DND-41 (cell line): Measurements from ENCODE around the gene SCN5A.

Source experiments
- ATAC-seq: fragments of 200-7000 bp; cut with Tn5 transposase; 3 replicates; pipeline ENCODE4 v1.9.1; 2021; ENCODE audit warnings: low read depth; ENCODE audit not compliant: insufficient read depth
- DNase-seq: peaks from one replicate; pipeline ENCODE4 v3.0.0-alpha.2; 2020
- H2AFZ ChIP-seq: 2 replicates; pipeline ENCODE4 v1.6.0; 2012; ENCODE audit warnings: low read depth, low read length
- H3K27ac ChIP-seq: 2 replicates; pipeline ENCODE4 v1.5.1; 2012; ENCODE audit warnings: low read length, inconsistent platforms
- H3K27me3 ChIP-seq: fragments of 200-600 bp; sonication (generic); 2 replicates; pipeline ENCODE4 v1.6.0; 2012; ENCODE audit warnings: low read length, mild to moderate bottlenecking, inconsistent platforms; ENCODE audit not compliant: insufficient read depth, poor library complexity
- H3K36me3 ChIP-seq: 2 replicates; pipeline ENCODE4 v1.5.1; 2012; ENCODE audit warnings: low read length, inconsistent platforms; ENCODE audit not compliant: insufficient read depth
- H3K4me1 ChIP-seq: 2 replicates; pipeline ENCODE4 v1.5.1; 2012; ENCODE audit warnings: mild to moderate bottlenecking, low read length; ENCODE audit not compliant: insufficient read depth
- H3K4me2 ChIP-seq: 2 replicates; pipeline ENCODE4 v1.6.0; 2012; ENCODE audit warnings: mild to moderate bottlenecking, moderate library complexity, low read length, inconsistent platforms; ENCODE audit not compliant: insufficient read depth
- H3K4me3 ChIP-seq, 2 experiments: fragments of 200-600 bp in 1 of 2; shearing (Covaris generic) in 1 of 2; 2 replicates each; pipeline ENCODE4 v1.5.1; 2012 to 2016; ENCODE audit warnings: inconsistent platforms in 2 of 2, low read length in 2 of 2, mild to moderate bottlenecking in 2 of 2, low read depth in 1 of 2, moderate library complexity in 1 of 2
- H3K79me2 ChIP-seq: 2 replicates; pipeline ENCODE4 v1.6.0; 2012; ENCODE audit warnings: low read length, inconsistent platforms; ENCODE audit not compliant: insufficient read depth
- H3K9ac ChIP-seq: 2 replicates; pipeline ENCODE4 v1.6.0; 2012; ENCODE audit warnings: low read depth, mild to moderate bottlenecking, inconsistent platforms, low read length, moderate library complexity
- H3K9me3 ChIP-seq: 2 replicates; pipeline ENCODE4 v1.5.1; 2012; ENCODE audit warnings: low read length, moderate library complexity, mild to moderate bottlenecking, inconsistent platforms; ENCODE audit not compliant: insufficient read depth, severe bottlenecking
- H4K20me1 ChIP-seq: 2 replicates; pipeline ENCODE4 v1.6.0; 2012; ENCODE audit warnings: low read length; ENCODE audit not compliant: insufficient read depth
- CTCF ChIP-seq: IDR thresholded peaks from 2 replicates; pipeline ENCODE4 v1.5.1; 2012; ENCODE audit warnings: borderline replicate concordance, low read length, moderate library complexity, mild to moderate bottlenecking; ENCODE audit not compliant: poor library complexity, severe bottlenecking; ENCODE audit errors: extremely low read depth
- EZH2 ChIP-seq: IDR thresholded peaks from 3 replicates; pipeline ENCODE4 v1.6.1; 2012; ENCODE audit warnings: borderline replicate concordance, low read depth, mild to moderate bottlenecking, moderate library complexity, low read length, inconsistent platforms; ENCODE audit not compliant: severe bottlenecking

SCN5A gene

GRCh38 chr3:38588371-38588971 is 61.0 kb downstream of the SCN5A start:
- Histone ChIP-seq H3K79me2 (no peaks in the 10 kb centered on the region), H2AFZ (no peak overlapping the region), H3K27me3 (peaks cover 4% of the 10 kb centered on the region)

GRCh38 chr3:38587548-38588131 is 61.8 kb downstream of the SCN5A start:
- H3K4me3 ChIP-seq = no peak overlapping the region
- no peaks in the 10 kb centered on the region for H3K4me1 ChIP-seq
- H3K36me3 ChIP-seq = no peaks in the 10 kb centered on the region
- H3K27ac ChIP-seq = no peak overlapping the region
- H3K9me3 ChIP-seq = no peaks in the 10 kb centered on the region
- H3K9ac ChIP-seq = no peak overlapping the region
- ATAC-seq (no peak), DNase-seq (no peak)
- H3K27me3 ChIP-seq = peaks cover 4% of the 10 kb centered on the region
- H3K79me2 ChIP-seq = no peaks in the 10 kb centered on the region
- H2AFZ ChIP-seq = no peak overlapping the region
- no peak for TF ChIP-seq EZH2
- no peak overlapping the region for H3K4me2 ChIP-seq
- H4K20me1 ChIP-seq = no peaks in the 10 kb centered on the region; the same call in 1 of the 2 replicates

More at GRCh38 chr3:38588371-38588971, 61.0 kb downstream of the SCN5A start:
- H4K20me1 ChIP-seq = no peaks in the 10 kb centered on the region; the same call in 1 of the 2 replicates
- no peak for ATAC-seq
- no peak overlapping the region for H3K9ac ChIP-seq
- H3K27ac ChIP-seq = no peak overlapping the region
- DNase-seq = no peak
- no peaks in the 10 kb centered on the region for H3K36me3 ChIP-seq
- no peaks in the 10 kb centered on the region for H3K4me1 ChIP-seq
- H3K9me3 ChIP-seq = no peaks in the 10 kb centered on the region
- H3K4me2 ChIP-seq = no peak overlapping the region
- no peak overlapping the region for H3K4me3 ChIP-seq
- TF ChIP-seq CTCF (no peak), EZH2 (no peak)

- ATAC-seq (no peak), DNase-seq (no peak)
- H2AFZ ChIP-seq = no peak overlapping the region
- H3K9ac ChIP-seq = no peak overlapping the region
- H3K27ac ChIP-seq = no peak overlapping the region
- no peak overlapping the region for H3K4me3 ChIP-seq
- no peaks in the 10 kb centered on the region for H3K27me3 ChIP-seq
- H3K4me1 ChIP-seq = no peaks in the 10 kb centered on the region
- no peak for TF ChIP-seq CTCF
- no peak for TF ChIP-seq EZH2
- no peaks in the 10 kb centered on the region for H3K9me3 ChIP-seq
- no peak overlapping the region for H3K4me2 ChIP-seq
- no peaks in the 10 kb centered on the region; the same call in 1 of the 2 replicates for H4K20me1 ChIP-seq
- H3K36me3 ChIP-seq = no peaks in the 10 kb centered on the region
- no peaks in the 10 kb centered on the region for H3K79me2 ChIP-seq
These were observed 62.7 kb downstream of the SCN5A start for GRCh38 chr3:38586546-38587520.
